ENCODE measurements around the gene NSG2.

Gene NSG2

GRCh38 chr5:174090129-174090528, 44.6 kb downstream of the NSG2 start:
- no peak for DNase-seq (ENCODE audit: low spot score)
- TF ChIP-seq CTCF (IDR thresholded peaks at IDR 0.05; ENCODE audit: extremely low read depth, missing control alignments), result no peak

- no peak for TF ChIP-seq CTCF (IDR thresholded peaks at IDR 0.05; ENCODE audit: extremely low read depth, missing control alignments)
- DNase-seq (ENCODE audit: low spot score), result no peak
Measured at GRCh38 chr5:174093123-174093522, 47.6 kb downstream of the NSG2 start.

- no peak for DNase-seq (ENCODE audit: low spot score)
- no peak for TF ChIP-seq CTCF (IDR thresholded peaks at IDR 0.05; ENCODE audit: extremely low read depth, missing control alignments)
Measured at GRCh38 chr5:174094857-174095606, 49.5 kb downstream of the NSG2 start.

- no peak for TF ChIP-seq CTCF (IDR thresholded peaks at IDR 0.05; ENCODE audit: extremely low read depth, missing control alignments)
- DNase-seq (ENCODE audit: low spot score), result no peak
Measured at GRCh38 chr5:174096619-174097018, 51.1 kb downstream of the NSG2 start.

GRCh38 chr5:174097486-174098185, 52.1 kb downstream of the NSG2 start:
- no peak for DNase-seq (ENCODE audit: low spot score)
- TF ChIP-seq CTCF (IDR thresholded peaks at IDR 0.05; ENCODE audit: extremely low read depth, missing control alignments), result no peak

GRCh38 chr5:174098694-174099093, 53.2 kb downstream of the NSG2 start:
- TF ChIP-seq CTCF (IDR thresholded peaks at IDR 0.05; ENCODE audit: extremely low read depth, missing control alignments), result no peak
- no peak for DNase-seq (ENCODE audit: low spot score)

- TF ChIP-seq CTCF (IDR thresholded peaks at IDR 0.05; ENCODE audit: extremely low read depth, missing control alignments), result no peak
- DNase-seq (ENCODE audit: low spot score), result no peak
Measured at GRCh38 chr5:174100490-174100889, 55.0 kb downstream of the NSG2 start.

Measured in GM20000 (cell line).